ENCODE measurements around the gene DPPA4.

Gene DPPA4

DNA sequence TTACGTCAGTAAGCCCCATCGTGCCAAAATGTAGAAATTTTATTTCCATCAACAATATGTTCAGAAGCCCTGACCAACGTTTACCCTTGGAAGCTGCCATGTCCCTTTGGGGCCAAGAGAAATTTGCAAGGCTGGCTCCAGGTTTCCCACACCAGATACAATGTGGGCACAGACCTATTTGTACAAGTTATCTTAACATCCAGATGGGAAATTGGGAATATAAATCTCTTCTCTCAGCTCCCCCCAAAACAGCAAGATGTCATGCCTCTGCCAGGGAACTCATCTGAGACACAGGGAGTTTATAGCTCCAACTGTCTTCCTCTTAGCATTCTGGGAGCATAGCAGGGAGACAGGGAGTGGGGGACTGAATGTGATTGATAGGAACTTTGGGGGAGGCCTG lies 11.7 kb downstream of the DPPA4 start:
- FAIRE-seq, result no peak
- no peak for DNase-seq (ENCODE audit: insufficient read length, low spot score)
- TF ChIP-seq, protein P1, sequence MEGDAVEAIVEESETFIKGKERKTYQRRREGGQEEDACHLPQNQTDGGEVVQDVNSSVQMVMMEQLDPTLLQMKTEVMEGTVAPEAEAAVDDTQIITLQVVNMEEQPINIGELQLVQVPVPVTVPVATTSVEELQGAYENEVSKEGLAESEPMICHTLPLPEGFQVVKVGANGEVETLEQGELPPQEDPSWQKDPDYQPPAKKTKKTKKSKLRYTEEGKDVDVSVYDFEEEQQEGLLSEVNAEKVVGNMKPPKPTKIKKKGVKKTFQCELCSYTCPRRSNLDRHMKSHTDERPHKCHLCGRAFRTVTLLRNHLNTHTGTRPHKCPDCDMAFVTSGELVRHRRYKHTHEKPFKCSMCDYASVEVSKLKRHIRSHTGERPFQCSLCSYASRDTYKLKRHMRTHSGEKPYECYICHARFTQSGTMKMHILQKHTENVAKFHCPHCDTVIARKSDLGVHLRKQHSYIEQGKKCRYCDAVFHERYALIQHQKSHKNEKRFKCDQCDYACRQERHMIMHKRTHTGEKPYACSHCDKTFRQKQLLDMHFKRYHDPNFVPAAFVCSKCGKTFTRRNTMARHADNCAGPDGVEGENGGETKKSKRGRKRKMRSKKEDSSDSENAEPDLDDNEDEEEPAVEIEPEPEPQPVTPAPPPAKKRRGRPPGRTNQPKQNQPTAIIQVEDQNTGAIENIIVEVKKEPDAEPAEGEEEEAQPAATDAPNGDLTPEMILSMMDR (IDR thresholded peaks at IDR 0.05; ENCODE audit: insufficient read depth, missing control alignments), result no peak

DNA sequence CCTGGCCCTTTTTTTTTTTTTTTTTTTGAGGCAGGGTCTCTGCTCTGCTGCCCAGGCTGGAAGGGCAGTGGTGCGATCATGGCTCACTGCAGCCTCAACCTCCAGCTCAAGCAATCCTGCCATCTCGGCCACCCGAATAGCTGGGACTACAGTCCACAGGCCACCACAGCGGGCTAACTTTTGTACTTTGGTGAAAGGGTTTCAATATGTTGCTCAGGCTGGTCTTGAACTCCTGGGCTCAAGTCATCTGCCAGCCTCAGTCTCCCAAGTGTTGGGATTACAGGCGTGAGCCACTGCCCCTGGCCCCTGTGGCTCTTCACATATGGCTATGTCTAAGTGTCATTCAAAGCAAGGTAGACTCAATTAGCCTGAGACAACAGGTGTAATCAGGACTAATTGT lies 12.2 kb downstream of the DPPA4 start:
- TF ChIP-seq, protein P1 (IDR thresholded peaks at IDR 0.05; ENCODE audit: insufficient read depth, missing control alignments), result no peak
- DNase-seq (ENCODE audit: insufficient read length, low spot score) (no peak), FAIRE-seq (no peak)

DNA sequence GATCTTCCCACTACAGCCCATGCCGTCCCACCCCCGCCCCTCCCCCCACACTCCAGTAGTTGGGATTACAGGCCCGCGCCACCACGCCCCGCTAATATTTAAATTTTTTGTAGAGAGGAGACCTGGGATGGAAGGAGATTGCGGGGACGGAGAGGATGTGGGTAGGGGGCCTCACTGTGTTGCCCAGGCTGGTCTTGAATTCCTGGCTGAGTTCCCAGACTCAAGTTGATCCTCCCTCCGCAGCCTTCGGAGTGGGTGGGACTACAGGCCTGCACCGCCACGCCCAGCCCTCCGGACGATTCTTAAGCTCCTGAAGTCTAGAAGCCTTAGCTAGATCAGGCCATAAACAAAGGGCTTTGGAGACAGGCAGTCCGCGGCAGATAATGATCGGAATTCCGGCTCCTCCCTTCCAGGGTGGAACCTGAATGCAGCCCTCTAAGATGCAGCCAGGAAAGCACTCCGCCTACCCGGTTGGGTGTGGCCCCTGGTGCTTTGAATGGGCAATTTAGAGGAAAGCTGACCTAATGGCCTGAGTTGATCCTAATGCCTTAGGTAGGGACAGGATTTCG lies 21.1 kb downstream of the DPPA4 start, which contains the start of gene DPPA2:
Gene DPPA2 (minus strand): TSS at position 356 of the 569 bp plus-strand sequence. CDS start 1,975 bp downstream, outside the sequence.
- FAIRE-seq (no peak), DNase-seq (ENCODE audit: insufficient read length, low spot score) (no peak)
- TF ChIP-seq, protein P1 (IDR thresholded peaks at IDR 0.05; ENCODE audit: insufficient read depth, missing control alignments), result no peak

DNA sequence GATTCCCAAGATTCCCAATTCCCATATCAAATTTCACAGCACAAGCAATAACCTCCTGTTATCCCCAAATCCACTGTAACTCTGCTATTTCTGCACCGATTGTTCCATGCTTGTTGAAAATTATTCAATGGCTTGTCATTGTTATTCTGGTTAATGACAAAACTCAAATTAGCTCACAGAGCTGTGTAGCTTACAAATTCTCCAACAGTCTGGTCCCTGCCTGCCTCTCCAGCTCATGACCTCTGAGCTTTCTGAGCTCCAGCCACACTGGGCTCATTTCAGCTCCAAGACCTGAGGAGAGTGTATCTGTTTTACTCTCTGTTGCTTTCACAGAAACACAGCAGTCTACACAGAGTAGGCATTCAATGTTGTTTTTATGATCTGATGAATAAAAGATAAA lies 24.3 kb downstream of the DPPA4 start:
- FAIRE-seq, result no peak
- DNase-seq (ENCODE audit: insufficient read length, low spot score), result no peak
- TF ChIP-seq, protein P1 (IDR thresholded peaks at IDR 0.05; ENCODE audit: insufficient read depth, missing control alignments), result no peak

DNA sequence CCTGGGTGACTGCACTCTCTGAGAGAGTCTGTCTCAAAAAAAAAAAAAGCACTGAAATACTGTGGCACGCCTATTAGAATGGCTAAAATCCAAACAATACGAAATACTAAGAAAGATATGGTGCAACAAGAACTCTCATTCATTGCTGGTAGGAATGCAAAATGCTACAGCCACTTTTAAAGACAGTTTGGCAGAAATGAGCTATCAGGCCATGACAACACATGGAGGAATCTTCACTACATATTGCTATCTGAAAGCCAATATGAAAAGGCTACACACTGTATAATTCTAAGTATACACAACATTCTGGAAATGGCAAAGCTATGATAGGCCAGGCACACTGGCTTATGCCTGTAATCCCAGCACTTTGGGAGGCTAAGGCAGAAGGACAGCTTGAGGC lies 39.9 kb downstream of the DPPA4 start:
- DNase-seq (ENCODE audit: insufficient read length, low spot score) (no peak), FAIRE-seq (no peak)
- TF ChIP-seq, protein P1 (IDR thresholded peaks at IDR 0.05; ENCODE audit: insufficient read depth, missing control alignments), result no peak

DNA sequence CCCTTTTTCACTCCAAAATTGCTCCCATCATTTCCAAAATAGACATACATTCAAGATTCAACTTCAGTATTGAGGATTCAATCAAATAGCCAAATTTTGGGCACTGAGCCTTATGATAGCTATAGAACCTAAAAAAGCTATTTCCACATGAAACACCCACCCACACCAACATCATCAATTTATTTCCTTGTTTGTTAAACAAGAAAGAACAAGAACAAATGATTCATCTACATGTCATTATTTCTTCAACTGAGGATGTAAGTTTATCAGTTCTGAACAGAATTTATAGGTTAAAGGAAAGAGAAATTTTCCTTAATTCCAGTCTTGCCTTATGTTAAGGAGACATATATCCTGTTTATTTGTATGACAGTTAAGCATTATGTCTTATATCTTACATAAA lies 53.3 kb downstream of the DPPA4 start:
- FAIRE-seq, result no peak
- TF ChIP-seq, protein P1 (IDR thresholded peaks at IDR 0.05; ENCODE audit: insufficient read depth, missing control alignments), result no peak
- DNase-seq (ENCODE audit: insufficient read length, low spot score), result no peak

DNA sequence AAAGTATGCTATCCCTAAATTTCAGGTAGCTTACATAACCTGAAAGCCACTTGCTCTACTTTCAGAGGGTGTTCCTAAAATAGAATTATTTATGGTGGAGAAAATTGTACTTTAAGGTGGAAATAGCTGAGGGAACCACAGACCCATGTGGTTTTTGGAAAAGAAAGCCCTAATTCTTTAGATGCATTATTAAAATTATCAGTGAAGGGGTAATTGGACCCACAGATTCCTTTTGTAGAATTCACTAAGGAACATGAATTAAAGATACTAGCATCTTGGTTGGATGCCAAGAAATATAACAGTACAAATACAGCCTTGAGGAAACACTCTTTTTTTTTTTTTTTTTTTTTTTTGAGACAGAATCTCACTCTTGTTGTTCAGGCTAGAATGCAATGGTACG lies 58.8 kb downstream of the DPPA4 start:
- TF ChIP-seq, protein P1 (IDR thresholded peaks at IDR 0.05; ENCODE audit: insufficient read depth, missing control alignments), result no peak
- no peak for DNase-seq (ENCODE audit: insufficient read length, low spot score)
- FAIRE-seq, result no peak
